GM19239 (cell line): ENCODE results near the gene DRAP1.
"Not testable (repeated sequence)": the region's sequence is repeated elsewhere in the genome, so short reads cannot be mapped to it uniquely, and the experiment has no call there.

Experiments used
- DNase-seq: peaks from one replicate; pipeline ENCODE4 v3.0.0; 2011; ENCODE audit warnings: low spot score; ENCODE audit not compliant: insufficient read length
- FAIRE-seq: peaks from 2 replicates; lab custom pipeline; 2011; peaks lifted over from hg19 to GRCh38; lab: Jason Lieb, UNC

Gene DRAP1

DNA sequence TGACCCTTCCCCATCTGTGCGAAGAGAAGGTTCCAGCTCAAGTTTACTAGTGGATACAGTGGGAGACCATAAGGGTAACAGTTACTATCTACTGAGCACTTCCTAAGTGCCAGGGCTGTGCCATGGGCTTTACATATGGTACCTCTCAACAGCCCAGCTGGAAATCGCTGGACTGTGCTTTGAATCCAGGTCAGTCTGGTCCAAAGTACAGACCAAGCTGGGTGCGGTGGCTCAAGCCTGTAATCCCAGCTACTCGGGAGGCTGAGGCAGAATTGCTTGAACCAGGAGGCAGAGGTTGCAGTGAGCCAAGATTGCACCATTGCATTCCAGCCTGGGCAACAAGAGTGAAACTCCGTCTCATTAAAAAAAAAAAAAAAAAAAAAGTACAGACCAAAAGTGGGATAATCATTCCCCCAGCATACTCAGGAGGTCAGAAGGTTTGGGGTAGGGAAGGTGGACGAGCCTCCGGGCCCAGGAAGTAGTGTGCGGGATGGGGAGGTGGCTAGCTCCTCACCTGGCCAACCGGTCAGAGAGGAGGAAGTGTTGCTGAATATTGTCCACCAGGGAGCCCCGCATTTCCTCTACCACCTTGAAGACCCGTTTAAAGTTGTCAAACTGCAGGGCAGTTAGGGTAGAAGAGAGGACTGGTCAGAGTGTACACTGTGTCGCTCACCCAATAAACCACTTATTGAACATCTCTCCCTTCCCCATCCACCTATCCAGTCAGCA lies 33.3 kb upstream of the DRAP1 start:
- no peak for FAIRE-seq
- no peak for DNase-seq

DNA sequence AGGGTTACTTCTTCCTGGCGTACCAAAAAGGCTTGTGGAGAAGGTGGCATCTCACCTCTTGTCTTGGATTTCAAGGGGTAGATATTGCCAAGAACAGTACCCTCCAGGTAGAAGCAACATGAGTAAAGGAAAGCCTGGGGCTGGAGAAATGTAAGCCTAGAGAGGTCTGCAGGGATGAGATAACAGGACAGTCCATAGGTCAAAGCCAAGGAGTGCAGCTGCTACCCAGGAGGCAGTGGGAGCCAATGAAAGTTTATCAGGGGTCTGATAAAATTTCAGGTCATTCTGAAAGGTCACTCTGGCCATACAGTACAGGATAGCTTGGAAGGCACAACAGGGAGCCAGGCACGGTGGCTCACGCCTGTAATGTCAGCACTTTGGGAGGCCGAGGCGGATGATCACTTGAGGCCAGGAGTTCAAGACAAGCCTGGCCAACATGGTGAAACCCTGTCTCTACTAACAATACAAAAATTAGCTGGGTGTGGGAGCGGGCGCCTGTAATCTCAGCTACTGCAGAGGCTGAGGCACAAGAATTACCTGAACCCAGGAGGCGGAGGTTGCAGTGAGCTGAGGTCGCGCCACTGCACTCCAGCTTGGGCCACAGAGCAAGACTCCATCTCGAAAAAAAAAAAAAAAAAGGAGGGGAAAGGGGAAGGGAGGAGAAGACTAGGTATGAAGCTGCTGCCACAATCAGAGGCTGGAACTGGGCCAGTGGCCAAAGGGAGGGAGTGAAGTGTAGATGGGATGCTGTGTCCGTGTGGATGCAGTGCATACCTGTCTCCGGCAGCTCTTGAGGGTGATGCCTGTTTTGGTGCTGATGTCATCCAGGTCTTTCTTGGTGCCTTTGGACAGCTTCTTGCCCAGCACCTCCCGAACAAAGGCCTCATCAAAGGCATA lies 32.2 kb upstream of the DRAP1 start:
- FAIRE-seq (no peak), DNase-seq (no peak)

DNA sequence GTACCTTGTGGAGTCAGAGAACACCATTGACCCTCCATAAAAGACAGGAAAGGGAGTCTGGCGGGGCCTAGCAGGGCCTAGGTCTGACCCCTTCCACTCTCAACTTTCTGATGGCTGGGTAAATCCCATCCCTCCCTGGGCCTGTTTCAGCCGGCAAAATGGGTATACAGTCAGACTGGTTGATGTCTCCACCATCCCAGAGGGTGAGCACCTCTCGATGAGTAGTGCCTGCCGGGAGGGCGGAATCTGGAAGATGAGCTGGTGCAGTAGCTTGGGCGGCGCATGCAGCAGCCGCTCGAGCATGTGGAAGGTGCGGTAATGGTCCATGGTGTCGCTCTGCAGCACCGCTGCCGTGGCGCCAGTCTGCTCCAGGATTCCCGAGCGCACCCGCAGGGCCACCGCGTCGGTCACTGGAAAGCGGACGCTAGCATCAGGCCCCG lies 31.5 kb upstream of the DRAP1 start:
- no peak for FAIRE-seq
- no peak for DNase-seq

- peak; percentile 95 for DNase-seq
- FAIRE-seq: peak; percentile 85
These were observed 30.9 kb upstream of the DRAP1 start, which contains the start of gene FIBP for GRCh38 chr11:65888163-65888814. Gene FIBP (minus strand): TSS chr11:65888471. CDS start chr11:65888418, 53 bp downstream.

DNA sequence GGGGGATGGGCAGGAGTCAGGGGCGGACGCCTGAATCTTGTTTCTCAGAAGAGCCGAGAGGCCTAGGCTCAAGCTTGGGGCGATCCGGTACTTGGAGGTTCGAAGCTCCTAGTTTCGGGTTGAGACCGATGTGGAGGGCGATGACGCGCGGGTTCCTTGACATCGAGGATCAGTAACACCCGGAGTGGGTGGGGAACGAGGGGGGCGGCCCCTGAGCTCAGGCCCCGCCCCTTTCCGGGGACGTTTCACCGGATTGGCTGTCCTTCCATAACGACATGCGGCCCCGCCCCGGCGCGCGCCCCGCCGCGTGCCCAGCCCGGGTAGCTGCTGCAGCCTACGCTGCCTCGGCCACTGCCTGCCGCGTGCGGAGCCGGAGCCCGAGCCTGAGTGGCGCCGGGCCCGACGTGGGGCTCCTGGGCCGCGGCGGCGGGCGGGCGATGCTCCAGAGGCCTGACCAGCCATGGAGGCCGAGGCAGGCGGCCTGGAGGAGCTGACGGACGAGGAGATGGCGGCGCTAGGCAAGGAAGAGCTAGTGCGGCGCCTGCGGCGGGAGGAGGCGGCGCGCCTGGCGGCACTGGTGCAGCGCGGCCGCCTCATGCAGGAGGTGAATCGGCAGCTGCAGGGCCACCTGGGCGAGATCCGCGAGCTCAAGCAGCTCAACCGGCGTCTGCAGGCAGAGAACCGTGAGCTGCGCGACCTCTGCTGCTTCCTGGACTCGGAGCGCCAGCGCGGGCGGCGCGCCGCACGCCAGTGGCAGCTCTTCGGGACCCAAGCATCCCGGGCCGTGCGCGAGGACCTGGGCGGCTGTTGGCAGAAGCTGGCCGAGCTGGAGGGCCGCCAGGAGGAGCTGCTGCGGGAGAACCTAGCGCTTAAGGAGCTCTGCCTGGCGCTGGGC lies 28.7 kb upstream of the DRAP1 start, which contains the start of gene CCDC85B:
TSS of gene CCDC85B (plus strand) at position 350 of the 895 bp plus-strand sequence. CDS start at position 461, 111 bp downstream.
- DNase-seq (peak; percentile 78), FAIRE-seq (peak; percentile 86)

- no peak for DNase-seq
- FAIRE-seq: no peak
These were observed 27.7 kb upstream of the DRAP1 start for GRCh38 chr11:65891219-65892136.

- FAIRE-seq: peak; percentile 21
- DNase-seq: not testable (repeated sequence)
These were observed 27.1 kb upstream of the DRAP1 start for GRCh38 chr11:65892137-65892540.

GRCh38 chr11:65892661-65893317 lies 26.4 kb upstream of the DRAP1 start:
- FAIRE-seq (no peak), DNase-seq (no peak)

- DNase-seq: no peak
- no peak for FAIRE-seq
These were observed 25.1 kb upstream of the DRAP1 start for GRCh38 chr11:65894034-65894591.

- DNase-seq (no peak), FAIRE-seq (no peak)
These were observed 23.7 kb upstream of the DRAP1 start for GRCh38 chr11:65895482-65895981.

DNA sequence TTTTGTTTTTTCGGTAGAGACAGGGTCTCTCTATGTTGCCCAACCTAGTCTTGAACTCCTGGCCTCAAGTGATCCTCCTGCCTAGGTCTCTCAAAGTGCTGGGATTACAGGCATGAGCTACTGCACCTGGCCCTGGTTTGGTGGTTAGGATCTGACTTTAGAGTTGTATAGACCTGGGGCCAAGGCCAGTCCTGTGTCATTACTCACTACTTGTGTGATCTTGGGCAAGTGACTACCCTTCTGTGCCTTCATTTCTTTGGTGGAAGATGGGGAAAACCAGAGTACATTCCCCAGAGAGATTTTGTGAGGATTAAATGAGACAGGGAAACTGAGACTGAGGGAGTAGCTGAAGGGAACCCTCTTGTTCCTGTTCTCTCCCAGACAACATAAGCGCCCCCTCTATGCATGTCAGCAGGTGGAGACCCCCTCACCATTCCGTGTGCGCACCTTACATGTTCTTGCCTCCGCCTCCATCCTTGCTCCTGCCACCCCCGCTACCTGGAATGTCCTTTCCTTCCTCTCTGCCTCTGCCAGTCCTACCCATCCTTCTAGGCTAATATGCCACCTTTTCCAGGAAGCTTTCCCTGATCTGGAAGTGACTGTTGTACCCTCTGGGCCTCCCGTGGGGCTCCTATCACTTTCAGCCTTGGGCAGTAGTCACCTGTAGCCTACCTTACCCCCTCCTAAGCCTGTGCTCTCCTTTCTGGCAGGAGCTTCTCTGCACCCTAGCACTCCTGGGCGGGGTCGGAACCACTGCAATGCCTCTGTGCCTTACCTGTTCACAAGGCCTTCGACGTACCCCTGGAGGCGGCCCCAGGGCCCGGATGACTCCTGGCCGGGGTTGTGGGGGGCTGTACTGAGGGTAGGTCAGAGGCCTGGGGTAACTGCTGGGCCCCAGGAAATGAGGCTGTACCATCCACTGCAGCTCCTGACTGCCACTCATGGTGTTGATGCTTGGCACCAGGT lies 22.9 kb upstream of the DRAP1 start:
- FAIRE-seq: no peak
- DNase-seq: no peak

GRCh38 chr11:65897020-65897471 lies 22.2 kb upstream of the DRAP1 start:
- DNase-seq: no peak

DNA sequence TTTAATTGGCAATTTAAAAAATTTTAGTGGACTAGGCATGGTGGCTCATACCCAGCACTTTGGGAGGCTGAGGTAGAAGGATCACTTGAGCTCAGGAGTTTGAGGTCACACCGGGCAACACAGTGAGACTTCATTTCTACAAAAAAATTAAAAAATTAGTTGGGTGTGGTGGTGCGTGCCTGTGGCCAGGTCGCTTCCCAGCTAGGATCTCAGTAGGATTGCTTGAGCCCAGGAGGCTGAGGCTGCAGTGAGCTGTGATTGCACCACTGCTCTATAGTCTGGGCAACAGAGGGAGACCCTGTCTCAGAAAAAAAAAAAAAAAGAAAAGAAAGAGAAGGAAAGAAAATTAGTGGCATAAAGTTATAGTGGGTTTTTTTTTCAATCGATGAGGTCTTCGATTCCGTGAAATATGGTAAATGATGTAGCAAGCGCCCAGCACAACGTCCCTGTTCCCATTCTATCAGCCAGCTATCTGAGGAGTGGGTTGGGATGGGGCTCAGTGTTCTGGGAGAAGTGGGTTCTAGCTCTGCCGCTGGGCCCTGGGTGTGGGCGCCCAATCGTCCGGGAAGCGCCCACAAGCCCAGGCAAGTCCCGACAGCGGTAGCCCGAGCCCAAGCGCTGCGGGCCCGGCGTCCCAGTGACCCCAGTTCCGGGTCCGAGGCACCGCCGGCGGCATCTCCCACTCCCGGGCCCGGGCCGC lies 20.4 kb upstream of the DRAP1 start:
- FAIRE-seq (no peak), DNase-seq (no peak)

More at GRCh38 chr11:65897020-65897471, 22.2 kb upstream of the DRAP1 start:
- no peak for FAIRE-seq

DNA sequence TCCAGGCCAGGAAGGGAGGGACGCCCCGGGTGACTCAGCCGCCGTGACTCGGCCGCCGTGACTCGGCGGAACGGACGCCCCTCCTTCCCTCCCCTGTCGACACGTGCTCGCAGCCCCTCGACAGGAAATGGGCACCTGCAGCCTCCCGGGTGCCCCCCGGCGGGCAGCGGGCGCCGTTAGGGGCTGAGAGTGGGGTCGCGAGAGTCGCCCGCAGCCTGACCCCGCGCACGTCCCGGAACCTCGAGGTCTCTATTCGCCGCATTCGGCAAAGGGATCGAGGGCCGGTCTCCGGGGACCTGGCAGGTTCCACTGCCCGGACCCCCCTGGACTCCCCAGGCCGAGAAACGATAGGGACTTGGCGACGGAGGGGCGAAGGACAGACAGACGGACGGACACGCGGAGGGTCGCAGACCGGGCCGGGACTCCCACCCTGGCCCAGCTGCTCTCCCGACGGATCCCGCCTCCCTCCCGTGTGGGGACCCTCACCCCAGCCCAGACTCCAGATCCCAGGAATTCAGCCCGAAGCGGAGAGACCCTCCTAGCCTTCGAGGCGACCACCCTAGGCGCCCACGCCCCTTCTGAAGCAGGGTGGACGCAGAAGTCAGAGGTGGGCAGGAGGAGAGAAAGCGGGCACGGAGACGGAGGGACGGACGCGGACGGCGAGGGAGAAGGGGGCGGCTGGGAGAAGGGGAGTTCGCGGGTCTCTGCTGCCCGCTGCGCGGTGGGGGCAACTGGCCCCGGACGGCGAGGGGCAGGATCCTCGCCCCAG lies 19.7 kb upstream of the DRAP1 start:
- FAIRE-seq: no peak
- DNase-seq: no peak
